HG03097 (cell line): Measurements from ENCODE around the gene LYRM4.

ENCODE experiments used
- ATAC-seq: cut with Tn5 transposase; IDR thresholded peaks from one replicate; pipeline ENCODE4 v1.9.1; 2021; ENCODE audit not compliant: unreplicated experiment, low FRiP score

LYRM4 gene

GRCh38 chr6:5282191-5282623 lies 21.5 kb upstream of the LYRM4 start:
- ATAC-seq, result no peak

- no peak for ATAC-seq
Observed at GRCh38 chr6:5280920-5281319, 20.2 kb upstream of the LYRM4 start.

- no peak for ATAC-seq
Observed at GRCh38 chr6:5279891-5280338, 19.2 kb upstream of the LYRM4 start.

GRCh38 chr6:5278565-5279120 lies 17.9 kb upstream of the LYRM4 start:
- ATAC-seq, result no peak

GRCh38 chr6:5278047-5278446 lies 17.3 kb upstream of the LYRM4 start:
- ATAC-seq, result no peak

- no peak for ATAC-seq
Observed at GRCh38 chr6:5277589-5277988, 16.8 kb upstream of the LYRM4 start.

- no peak for ATAC-seq
Observed at GRCh38 chr6:5276581-5276980, 15.8 kb upstream of the LYRM4 start.

GRCh38 chr6:5275497-5275896 lies 14.7 kb upstream of the LYRM4 start:
- ATAC-seq, result no peak

GRCh38 chr6:5274231-5274630 lies 13.5 kb upstream of the LYRM4 start:
- ATAC-seq, result no peak

GRCh38 chr6:5271926-5272325 lies 11.2 kb upstream of the LYRM4 start:
- ATAC-seq, result no peak

- ATAC-seq, result no peak
Observed at GRCh38 chr6:5270093-5270680, 9.4 kb upstream of the LYRM4 start.

- ATAC-seq, result no peak
Observed at GRCh38 chr6:5266423-5266822, 5.7 kb upstream of the LYRM4 start.

GRCh38 chr6:5261545-5262109 lies 877 bp upstream of the LYRM4 start:
- no peak for ATAC-seq

GRCh38 chr6:5260111-5260620 lies 584 bp downstream of the LYRM4 start:
- peak; percentile 50 for ATAC-seq

GRCh38 chr6:5259428-5259827 lies 1.3 kb downstream of the LYRM4 start:
- no peak for ATAC-seq

GRCh38 chr6:5257400-5257799 lies 3.4 kb downstream of the LYRM4 start:
- no peak for ATAC-seq

GRCh38 chr6:5256952-5257351 lies 3.8 kb downstream of the LYRM4 start:
- ATAC-seq, result no peak

GRCh38 chr6:5250911-5251310 lies 9.8 kb downstream of the LYRM4 start:
- ATAC-seq, result no peak

GRCh38 chr6:5250451-5250850 lies 10.3 kb downstream of the LYRM4 start:
- no peak for ATAC-seq

- ATAC-seq, result no peak
Observed at GRCh38 chr6:5249451-5250122, 11.2 kb downstream of the LYRM4 start.

GRCh38 chr6:5248302-5249098 lies 12.2 kb downstream of the LYRM4 start:
- ATAC-seq, result no peak
